HCT116 (cell line): ENCODE measurements around the gene ZBTB49. TPM values are rescaled to one million over a fixed set of nuclear protein-coding genes. Genes with fewer than 3 reads are reported as not detected.

Experiments
- ATAC-seq: fragments of 200-7000 bp; cut with Tn5 transposase; 2 replicates; pipeline ENCODE4 v1.9.1; 2020; ENCODE audit warnings: mild to moderate bottlenecking, moderate library complexity
- Bru-seq: library from RNA; stranded (reverse); fragments of 400-500 nt; gene quantifications from one replicate; lab custom pipeline; 2021; lab: Mats Ljungman, UMichigan
- BruChase-seq, 2 experiments: library from RNA; stranded (reverse); fragments of 400-500 nt; gene quantifications; one replicate each; lab custom pipeline; 2021; lab: Mats Ljungman, UMichigan
- BruUV-seq: library from RNA; stranded (reverse); fragments of 400-500 nt; replicated peaks from 2 replicates; lab custom pipeline; 2021; lab: Mats Ljungman, UMichigan
- CTCF ChIA-PET: fragments of 300-600 bp; sonication (Branson Sonifier 250); formaldehyde crosslinking; loops from one replicate; lab custom pipeline; 2021; ENCODE audit warnings: antibody characterized with exemption; lab: Charles Lee
- POLR2A ChIA-PET: fragments of 300-600, 350-600 bp; sonication (Branson Sonifier 250); formaldehyde crosslinking; loops from one replicate; lab custom pipeline; 2021; ENCODE audit warnings: antibody characterized with exemption; lab: Charles Lee
- RAD21 ChIA-PET, 2 experiments: fragments of 300-600 bp; sonication (Branson Sonifier 250); formaldehyde crosslinking; loops; one replicate each; lab custom pipeline; 2023; ENCODE audit warnings: low total read pairs in 2 of 2; ENCODE audit not compliant: uncharacterized antibody in 2 of 2, unreplicated experiment in 2 of 2, low non-redundant PET in 1 of 2; lab: Charles Lee
- DNase-seq: peaks from one replicate; pipeline ENCODE4 v3.0.0-alpha.2; 2010; ENCODE audit warnings: low read depth, low spot score
- H2AFZ ChIP-seq: fragments of 200-600 bp; shearing (Covaris generic), sonication (generic); 2 replicates; pipeline ENCODE4 v1.6.1; 2017; ENCODE audit warnings: low read depth, mixed run types, mixed read lengths, antibody characterized with exemption, low read length; ENCODE audit not compliant: poor library complexity, severe bottlenecking
- H3K27ac ChIP-seq: 2 replicates; pipeline ENCODE4 v1.5.1; 2012; ENCODE audit warnings: low read depth, low read length
- H3K27me3 ChIP-seq: fragments of 200-600 bp; sonication (generic); 2 replicates; pipeline ENCODE4 v1.6.1; 2016; ENCODE audit warnings: mixed run types, low read length, mixed read lengths; ENCODE audit not compliant: insufficient read depth
- H3K36me3 ChIP-seq, 2 experiments: fragments of 200-500 bp in 1 of 2; fragments of 200-600 bp in 1 of 2; sonication (Bioruptor generic) in 1 of 2; sonication (generic) in 1 of 2; 2 replicates each; pipeline versions ENCODE4 v1.5.1 to v1.6.1; 2014 to 2016; ENCODE audit warnings: low read length in 2 of 2, inconsistent platforms in 1 of 2, mixed read lengths in 1 of 2, mixed run types in 1 of 2; ENCODE audit not compliant: insufficient read depth in 2 of 2, control insufficient read depth in 1 of 2
- H3K4me1 ChIP-seq, 2 experiments: fragments of 200-600 bp in 1 of 2; sonication (generic) in 1 of 2; 2 replicates each; pipeline versions ENCODE4 v1.5.1 to v1.6.1; 2012 to 2017; ENCODE audit warnings: low read length in 2 of 2, inconsistent platforms in 1 of 2, mild to moderate bottlenecking in 1 of 2, mixed read lengths in 1 of 2, mixed run types in 1 of 2, moderate library complexity in 1 of 2; ENCODE audit not compliant: insufficient read depth in 2 of 2, control insufficient read depth in 1 of 2
- H3K4me2 ChIP-seq: fragments of 200-600 bp; sonication (generic); 2 replicates; pipeline ENCODE4 v1.6.1; 2017; ENCODE audit warnings: mixed run types, low read length, mixed read lengths
- H3K4me3 ChIP-seq, 2 experiments: fragments of 200-600 bp in 1 of 2; sonication (generic) in 1 of 2; replicated peaks in 1 of 2; 2 replicates each; pipeline ENCODE4 v1.5.1; 2011 to 2016; ENCODE audit warnings: low read length in 2 of 2, control low read depth in 1 of 2, low read depth in 1 of 2, mild to moderate bottlenecking in 1 of 2, mixed read lengths in 1 of 2, mixed run types in 1 of 2
- H3K79me2 ChIP-seq: fragments of 200-600 bp; sonication (generic); 2 replicates; pipeline ENCODE4 v1.6.1; 2017; ENCODE audit warnings: mild to moderate bottlenecking, mixed run types, low read length, moderate library complexity, mixed read lengths; ENCODE audit not compliant: insufficient read depth
- H3K9ac ChIP-seq: fragments of 200-600 bp; sonication (generic); 2 replicates; pipeline ENCODE4 v1.6.1; 2016; ENCODE audit warnings: low read length, mixed read lengths
- H3K9me2 ChIP-seq: fragments of 200-600 bp; sonication (generic), shearing (Covaris generic); 2 replicates; pipeline ENCODE4 v1.6.1; 2017; ENCODE audit warnings: mixed run types, mild to moderate bottlenecking, moderate library complexity; ENCODE audit not compliant: insufficient read depth
- H3K9me3 ChIP-seq, 2 experiments: fragments of 200-500 bp in 1 of 2; fragments of 200-600 bp in 1 of 2; sonication (Bioruptor generic) in 1 of 2; sonication (generic) in 1 of 2; 2 replicates each; pipeline ENCODE4 v1.6.1; 2014 to 2017; ENCODE audit warnings: low read length in 2 of 2, mixed read lengths in 2 of 2, inconsistent platforms in 1 of 2, low read depth in 1 of 2, mild to moderate bottlenecking in 1 of 2, mixed run types in 1 of 2, moderate library complexity in 1 of 2; ENCODE audit not compliant: control insufficient read depth in 1 of 2, insufficient read depth in 1 of 2
- H4K20me1 ChIP-seq: fragments of 200-600 bp; sonication (generic), shearing (Covaris generic); 2 replicates; pipeline ENCODE4 v1.6.1; 2017; ENCODE audit warnings: mixed run types, mild to moderate bottlenecking, moderate library complexity; ENCODE audit not compliant: insufficient read depth
- ATF3 ChIP-seq: IDR thresholded peaks from 2 replicates; pipeline ENCODE4 v1.6.1; 2012
- CBX3 ChIP-seq: IDR thresholded peaks from 2 replicates; pipeline ENCODE4 v1.6.1; 2012; ENCODE audit warnings: low read depth
- CEBPB ChIP-seq: IDR thresholded peaks from 2 replicates; pipeline ENCODE4 v1.6.1; 2012; ENCODE audit warnings: low read depth
- CTCF ChIP-seq, 3 experiments: fragments of 200-600 bp in 1 of 3; sonication (generic) in 1 of 3; IDR thresholded peaks in 2 of 3; conservative IDR thresholded peaks in 1 of 3; 2 replicates each; pipeline ENCODE4 v1.5.1; 2012 to 2017; ENCODE audit warnings: low read depth in 2 of 3, low read length in 2 of 3, antibody characterized with exemption in 1 of 3, borderline replicate concordance in 1 of 3, control low read depth in 1 of 3, mild to moderate bottlenecking in 1 of 3, mixed read lengths in 1 of 3, mixed run types in 1 of 3, moderate library complexity in 1 of 3; ENCODE audit not compliant: insufficient read depth in 1 of 3
- EGR1 ChIP-seq: IDR thresholded peaks from 2 replicates; pipeline ENCODE4 v1.6.1; 2012; ENCODE audit warnings: low read depth
- ELF1 ChIP-seq: IDR thresholded peaks from 2 replicates; pipeline ENCODE4 v1.6.1; 2012; ENCODE audit warnings: low read depth, borderline replicate concordance
- EZH2 ChIP-seq: fragments of 200-600 bp; sonication (generic); IDR thresholded peaks from 2 replicates; pipeline ENCODE4 v1.6.1; 2017; ENCODE audit warnings: antibody characterized with exemption, mixed run types
- EZH2phosphoT487 ChIP-seq: fragments of 200-600 bp; IDR thresholded peaks from 2 replicates; pipeline ENCODE4 v1.6.1; 2018; ENCODE audit warnings: antibody characterized with exemption, borderline replicate concordance
- FOSL1 ChIP-seq: IDR thresholded peaks from 2 replicates; pipeline ENCODE4 v1.6.1; 2012; ENCODE audit warnings: low read depth
- JUND ChIP-seq: IDR thresholded peaks from 2 replicates; pipeline ENCODE4 v1.6.1; 2012
- MAX ChIP-seq: IDR thresholded peaks from 2 replicates; pipeline ENCODE4 v1.6.1; 2012
- POLR2A ChIP-seq: IDR thresholded peaks from 2 replicates; pipeline ENCODE4 v1.7.0; 2011; ENCODE audit warnings: borderline replicate concordance; ENCODE audit not compliant: insufficient read depth, insufficient read length; ENCODE audit errors: extremely low read depth
- POLR2AphosphoS5 ChIP-seq: IDR thresholded peaks from 2 replicates; pipeline ENCODE4 v1.6.1; 2011; ENCODE audit warnings: mild to moderate bottlenecking, low read depth, low read length, moderate library complexity
- RAD21 ChIP-seq: IDR thresholded peaks from 2 replicates; pipeline ENCODE4 v1.6.1; 2012; ENCODE audit warnings: low read depth, mild to moderate bottlenecking
- SP1 ChIP-seq: IDR thresholded peaks from 2 replicates; pipeline ENCODE4 v1.6.1; 2012; ENCODE audit warnings: low read depth
- SRF ChIP-seq: IDR thresholded peaks from 2 replicates; pipeline ENCODE4 v1.6.1; 2012; ENCODE audit warnings: low read depth
- TCF7L2 ChIP-seq: IDR thresholded peaks from 2 replicates; pipeline ENCODE4 v1.7.0; 2011; ENCODE audit warnings: borderline replicate concordance, inconsistent platforms; ENCODE audit not compliant: insufficient read depth, insufficient read length; ENCODE audit errors: extremely low read depth
- YY1 ChIP-seq: IDR thresholded peaks from 2 replicates; pipeline ENCODE4 v1.6.1; 2011; ENCODE audit warnings: low read length, low read depth, moderate library complexity, mild to moderate bottlenecking; ENCODE audit not compliant: insufficient replicate concordance; ENCODE audit errors: extremely low read depth
- ZNF274 ChIP-seq: fragments of 200-500 bp; sonication (Bioruptor generic); IDR thresholded peaks from 2 replicates; pipeline ENCODE4 v1.6.1; 2014; ENCODE audit warnings: mild to moderate bottlenecking, low read depth, low read length, inconsistent platforms
- intact Hi-C: fragments of 100-400 bp; cut with micrococcal nuclease; formaldehyde crosslinking; loops from 2 replicates; pipeline ENCODE4 v1.10.0; 2022
- long read RNA-seq: library from polyadenylated mRNA; unstranded; transcript quantifications from one replicate; pipeline ENCODE4 v2.0.0, GENCODE V29; 2021; ENCODE audit not compliant: unreplicated experiment
- polyA plus RNA-seq: library from polyadenylated mRNA; unstranded; fragments of >200 nt; gene quantifications from 2 replicates; pipeline ENCODE4 v1.2.1, GENCODE V29; 2012; ENCODE audit warnings: missing spikeins
- total RNA-seq: library from RNA; stranded (reverse); gene quantifications from one replicate; pipeline ENCODE4 v1.2.1, GENCODE V29; 2021; ENCODE audit not compliant: unreplicated experiment
- TF ChIP-seq, protein P1 (sequence below): IDR thresholded peaks from 2 replicates; pipeline ENCODE4 v1.6.1; 2012; ENCODE audit warnings: low read depth

The ZBTB49 gene
- total RNA-seq (3.9 TPM), Bru-seq, nascent RNA (percentile 57 among the genes with signal in this experiment), BruChase-seq, experiment 1, labeled RNA remaining after a 6-hour chase (percentile 49 among the genes with signal in this experiment), BruChase-seq, experiment 2, labeled RNA remaining after a 2-hour chase (percentile 53 among the genes with signal in this experiment)
- polyA plus RNA-seq: 2.3 and 2.7 TPM in 2 replicates
- long read RNA-seq, transcript ZBTB49-201 (8 exons, 2,889 nt): major isoform, 7 of 12 reads
- long read RNA-seq, partial matches to known transcripts: 0 of 12 reads
- long read RNA-seq, other reads (novel, unspliced or antisense): 5 of 12 reads

- H3K4me2 ChIP-seq: peak within 1 kb of the TSS; percentile 82
- BruUV-seq: no TSS peak
- ChIA-PET RAD21 (no interaction called here), CTCF (interaction anchor here (1.2 kb wide), 1 partner anchor 30 kb away, joined by 3 read pairs; no protein-coding TSS in a partner anchor), POLR2A (no interaction called here)
- H3K9ac ChIP-seq: peak within 1 kb of the TSS; percentile 95
- peak within 1 kb of the TSS; percentile 39 for H3K27ac ChIP-seq
- H3K9me2 ChIP-seq: no peaks in the 10 kb centered on the region
- H3K4me3 ChIP-seq: peak within 1 kb of the TSS; percentile 93 to 99
- peaks cover 3 to 17% of the 10 kb centered on the region in 2 experiments; a peak in 3 of 4 replicates for H3K4me1 ChIP-seq
- peaks cover 68% of the 10 kb centered on the region for H3K79me2 ChIP-seq
- intact Hi-C loops: no loop called here
- H3K9me3 ChIP-seq: no peaks in the 10 kb centered on the region
- DNase-seq: peak; percentile 76
- no peak within 1 kb of the TSS for H2AFZ ChIP-seq
- peaks cover 6 to 16% of the 10 kb centered on the region in 2 experiments; a peak in 2 of 4 replicates for H3K36me3 ChIP-seq
- ATAC-seq: peak; percentile 94
- no peaks in the 10 kb centered on the region for H3K27me3 ChIP-seq
- H4K20me1 ChIP-seq: no peaks in the 10 kb centered on the region
- TF ChIP-seq RAD21 (no peak), ATF3 (no peak), YY1 (no peak), EZH2 (no peak), CBX3 (no peak), ZNF274 (no peak), POLR2A (peak; percentile 87), TCF7L2 (no peak), CEBPB (no peak), EZH2phosphoT487 (no peak), JUND (no peak), MAX (peak; percentile 99), ELF1 (peak; percentile 65), EGR1 (peak; percentile 47; the same call in 1 of the 2 replicates), FOSL1 (no peak), SRF (no peak), SP1 (peak; percentile 63), CTCF (IDR thresholded peaks at IDR 0.05 in 2 of 3, conservative IDR thresholded peaks at IDR 0.05 in 1 of 3; ENCODE audit: borderline replicate concordance in 1 of 3, insufficient read depth in 1 of 3, low read depth in 2 of 3, low read length in 2 of 3) (no peak), POLR2AphosphoS5 (peak; percentile 85)
- TF ChIP-seq, protein P1, sequence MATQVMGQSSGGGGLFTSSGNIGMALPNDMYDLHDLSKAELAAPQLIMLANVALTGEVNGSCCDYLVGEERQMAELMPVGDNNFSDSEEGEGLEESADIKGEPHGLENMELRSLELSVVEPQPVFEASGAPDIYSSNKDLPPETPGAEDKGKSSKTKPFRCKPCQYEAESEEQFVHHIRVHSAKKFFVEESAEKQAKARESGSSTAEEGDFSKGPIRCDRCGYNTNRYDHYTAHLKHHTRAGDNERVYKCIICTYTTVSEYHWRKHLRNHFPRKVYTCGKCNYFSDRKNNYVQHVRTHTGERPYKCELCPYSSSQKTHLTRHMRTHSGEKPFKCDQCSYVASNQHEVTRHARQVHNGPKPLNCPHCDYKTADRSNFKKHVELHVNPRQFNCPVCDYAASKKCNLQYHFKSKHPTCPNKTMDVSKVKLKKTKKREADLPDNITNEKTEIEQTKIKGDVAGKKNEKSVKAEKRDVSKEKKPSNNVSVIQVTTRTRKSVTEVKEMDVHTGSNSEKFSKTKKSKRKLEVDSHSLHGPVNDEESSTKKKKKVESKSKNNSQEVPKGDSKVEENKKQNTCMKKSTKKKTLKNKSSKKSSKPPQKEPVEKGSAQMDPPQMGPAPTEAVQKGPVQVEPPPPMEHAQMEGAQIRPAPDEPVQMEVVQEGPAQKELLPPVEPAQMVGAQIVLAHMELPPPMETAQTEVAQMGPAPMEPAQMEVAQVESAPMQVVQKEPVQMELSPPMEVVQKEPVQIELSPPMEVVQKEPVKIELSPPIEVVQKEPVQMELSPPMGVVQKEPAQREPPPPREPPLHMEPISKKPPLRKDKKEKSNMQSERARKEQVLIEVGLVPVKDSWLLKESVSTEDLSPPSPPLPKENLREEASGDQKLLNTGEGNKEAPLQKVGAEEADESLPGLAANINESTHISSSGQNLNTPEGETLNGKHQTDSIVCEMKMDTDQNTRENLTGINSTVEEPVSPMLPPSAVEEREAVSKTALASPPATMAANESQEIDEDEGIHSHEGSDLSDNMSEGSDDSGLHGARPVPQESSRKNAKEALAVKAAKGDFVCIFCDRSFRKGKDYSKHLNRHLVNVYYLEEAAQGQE: no peak
These were observed at the start of gene ZBTB49, which contains the start of gene LYAR for GRCh38 chr4:4289941-4290850. Gene ZBTB49 (plus strand): TSS chr4:4290251. CDS start chr4:4299946, 9,695 bp downstream. Gene LYAR (minus strand): TSS chr4:4290154. CDS start chr4:4283742, 6,412 bp downstream.
